Stomach smooth muscle (tissue), 2 donors: ENCODE measurements around the gene TLX1.

ENCODE experiments used
- H3K27ac ChIP-seq: one replicate; pipeline ENCODE4 v1.7.0; 2013; ENCODE audit warnings: mild to moderate bottlenecking, low read length, inconsistent platforms
- H3K27me3 ChIP-seq, 2 donors: one replicate each; pipeline ENCODE4 v1.7.0; 2013; ENCODE audit warnings: low read length in 2 of 2; ENCODE audit not compliant: insufficient read depth in 2 of 2, control insufficient read depth in 1 of 2
- H3K36me3 ChIP-seq, 2 donors: one replicate each; pipeline ENCODE4 v1.7.0; 2013; ENCODE audit warnings: low read length in 2 of 2; ENCODE audit not compliant: control insufficient read depth in 2 of 2, insufficient read depth in 2 of 2
- H3K4me1 ChIP-seq: one replicate; pipeline ENCODE4 v1.7.0; 2013; ENCODE audit warnings: low read length; ENCODE audit not compliant: control insufficient read depth, insufficient read depth
- H3K4me3 ChIP-seq, 2 donors: one replicate each; pipeline ENCODE4 v1.7.0; 2013; ENCODE audit warnings: low read length in 2 of 2
- H3K9ac ChIP-seq, 2 donors: one replicate each; pipeline ENCODE4 v1.7.0; 2013; ENCODE audit warnings: low read length in 2 of 2, mild to moderate bottlenecking in 1 of 2
- H3K9me3 ChIP-seq, 2 donors: one replicate each; pipeline ENCODE4 v1.7.0; 2013; ENCODE audit warnings: low read length in 2 of 2; ENCODE audit not compliant: control insufficient read depth in 2 of 2
- donor health status: healthy.
- donor health status: Pancreatic carcinoma.

TLX1 gene

GRCh38 chr10:101123815-101124617, 7.1 kb upstream of the TLX1 start:
- no peak overlapping the region for H3K9ac ChIP-seq
- H3K9me3 ChIP-seq: no peaks in the 10 kb centered on the region
- H3K27ac ChIP-seq: no peak overlapping the region
- peaks cover 24% of the 10 kb centered on the region for H3K4me1 ChIP-seq
- no peaks in the 10 kb centered on the region for H3K36me3 ChIP-seq
- peak overlapping the region in 1 of 2 donors; percentile 35 for H3K4me3 ChIP-seq
- H3K27me3 ChIP-seq: peaks cover 80 to 82% of the 10 kb centered on the region in 2 donors

DNA sequence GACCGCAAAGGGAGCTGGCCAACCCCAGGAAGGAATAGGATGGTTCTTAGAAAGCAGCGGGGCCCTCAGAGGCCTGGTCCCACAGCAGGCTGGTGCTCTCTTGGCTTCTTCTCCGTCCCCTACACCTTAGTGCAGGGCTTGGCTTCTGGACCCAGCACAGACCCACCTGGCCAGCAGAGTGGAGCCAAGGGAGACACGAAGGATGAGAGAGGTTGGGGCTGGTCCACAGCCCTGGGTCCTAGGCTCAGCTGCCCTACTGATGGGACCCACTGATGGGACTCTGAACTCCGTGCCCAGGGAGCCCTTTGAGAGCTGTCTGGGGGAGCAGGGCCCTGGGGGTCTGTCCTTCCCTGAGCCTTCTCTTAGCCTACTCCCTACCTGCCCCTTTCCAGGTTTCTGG, 6.2 kb upstream of the TLX1 start:
- Histone ChIP-seq H3K4me1 (peaks cover 24% of the 10 kb centered on the region), H3K27me3 (peaks cover 81 to 87% of the 10 kb centered on the region in 2 donors), H3K9ac (no peak overlapping the region), H3K36me3 (no peaks in the 10 kb centered on the region), H3K9me3 (no peaks in the 10 kb centered on the region), H3K27ac (no peak overlapping the region), H3K4me3 (no peak overlapping the region)

DNA sequence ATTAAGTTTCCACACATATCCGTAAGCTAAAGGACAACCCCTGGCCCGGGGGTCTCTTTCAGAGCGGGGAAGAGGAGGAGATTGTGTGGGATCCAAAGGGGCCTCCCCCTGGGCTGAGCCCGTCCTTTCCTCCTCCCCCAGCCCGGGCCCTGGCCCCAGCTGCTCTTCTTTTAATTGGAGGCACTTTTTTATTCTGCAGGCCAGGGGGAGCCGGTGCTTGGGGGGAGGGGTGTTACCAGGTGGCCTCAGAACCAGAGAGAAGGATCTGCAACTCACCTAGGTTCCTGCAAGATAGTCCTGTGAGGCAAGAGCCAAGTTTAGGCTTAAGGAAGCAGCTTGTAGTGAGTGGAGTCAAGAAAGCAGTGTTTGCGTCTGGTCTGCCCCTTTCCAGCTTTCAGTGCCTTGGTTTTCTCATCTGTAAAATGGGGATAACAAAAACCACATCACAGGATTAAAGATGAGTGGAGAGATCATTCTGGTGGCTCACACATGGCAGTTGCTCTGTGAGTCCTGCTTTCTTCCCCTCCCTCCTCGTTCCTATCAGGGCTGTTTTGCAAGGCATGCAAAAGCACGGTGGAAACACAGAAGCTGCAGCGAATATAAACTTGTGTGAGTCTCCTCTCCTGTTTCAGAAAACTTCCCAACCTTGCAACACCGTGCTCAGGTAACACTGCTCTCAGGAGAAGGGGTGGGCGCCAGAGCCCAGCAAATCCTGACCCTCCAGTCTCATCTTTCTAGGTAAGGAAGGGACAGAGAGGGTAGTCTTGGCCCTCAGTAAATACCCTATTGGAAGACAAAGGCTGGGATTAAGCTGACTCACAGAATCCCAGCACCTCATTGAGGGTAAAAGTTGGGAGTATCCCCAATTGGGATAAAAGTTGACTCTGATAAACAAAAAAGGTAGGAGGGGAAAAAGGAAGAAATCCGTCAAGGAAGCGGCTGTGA, 4.1 kb upstream of the TLX1 start:
- Histone ChIP-seq H3K4me1 (peaks cover 24% of the 10 kb centered on the region), H3K27ac (no peak overlapping the region), H3K36me3 (no peaks in the 10 kb centered on the region), H3K27me3 (peaks cover 78 to 88% of the 10 kb centered on the region in 2 donors), H3K9ac (no peak overlapping the region), H3K9me3 (no peaks in the 10 kb centered on the region), H3K4me3 (no peak overlapping the region)

DNA sequence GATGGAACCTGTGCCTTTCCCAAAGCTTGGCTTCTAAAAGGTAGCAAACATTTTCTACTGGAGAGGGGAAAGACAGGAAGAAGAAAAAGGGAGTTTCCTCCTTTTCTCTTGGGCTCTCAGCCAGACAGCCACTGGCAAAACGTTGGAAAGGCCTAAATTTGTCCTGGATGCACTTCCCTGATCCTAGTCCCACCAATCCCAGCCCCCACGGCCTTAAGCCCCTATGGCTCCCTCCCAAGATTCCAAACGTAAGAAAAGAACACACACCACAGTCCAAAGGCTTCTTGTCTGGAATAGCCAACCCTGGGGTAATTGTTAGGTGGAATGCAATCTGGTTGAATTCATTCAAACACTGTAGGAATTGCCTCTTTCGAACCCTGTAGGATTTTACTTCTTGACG, 959 bp upstream of the TLX1 start:
- Histone ChIP-seq H3K9me3 (no peaks in the 10 kb centered on the region), H3K4me1 (peaks cover 35% of the 10 kb centered on the region), H3K4me3 (no peak overlapping the region), H3K9ac (no peak overlapping the region), H3K36me3 (no peaks in the 10 kb centered on the region), H3K27ac (no peak overlapping the region), H3K27me3 (peaks cover 79 to 88% of the 10 kb centered on the region in 2 donors)

- no peaks in the 10 kb centered on the region for H3K36me3 ChIP-seq
- no peak overlapping the region for H3K27ac ChIP-seq
- H3K4me3 ChIP-seq: peak overlapping the region in 1 of 2 donors; percentile 65
- H3K9me3 ChIP-seq: no peaks in the 10 kb centered on the region
- H3K9ac ChIP-seq: no peak overlapping the region
- peaks cover 37% of the 10 kb centered on the region for H3K4me1 ChIP-seq
- peaks cover 78 to 91% of the 10 kb centered on the region in 2 donors for H3K27me3 ChIP-seq
Measured at GRCh38 chr10:101131962-101132635, 999 bp downstream of the TLX1 start.

DNA sequence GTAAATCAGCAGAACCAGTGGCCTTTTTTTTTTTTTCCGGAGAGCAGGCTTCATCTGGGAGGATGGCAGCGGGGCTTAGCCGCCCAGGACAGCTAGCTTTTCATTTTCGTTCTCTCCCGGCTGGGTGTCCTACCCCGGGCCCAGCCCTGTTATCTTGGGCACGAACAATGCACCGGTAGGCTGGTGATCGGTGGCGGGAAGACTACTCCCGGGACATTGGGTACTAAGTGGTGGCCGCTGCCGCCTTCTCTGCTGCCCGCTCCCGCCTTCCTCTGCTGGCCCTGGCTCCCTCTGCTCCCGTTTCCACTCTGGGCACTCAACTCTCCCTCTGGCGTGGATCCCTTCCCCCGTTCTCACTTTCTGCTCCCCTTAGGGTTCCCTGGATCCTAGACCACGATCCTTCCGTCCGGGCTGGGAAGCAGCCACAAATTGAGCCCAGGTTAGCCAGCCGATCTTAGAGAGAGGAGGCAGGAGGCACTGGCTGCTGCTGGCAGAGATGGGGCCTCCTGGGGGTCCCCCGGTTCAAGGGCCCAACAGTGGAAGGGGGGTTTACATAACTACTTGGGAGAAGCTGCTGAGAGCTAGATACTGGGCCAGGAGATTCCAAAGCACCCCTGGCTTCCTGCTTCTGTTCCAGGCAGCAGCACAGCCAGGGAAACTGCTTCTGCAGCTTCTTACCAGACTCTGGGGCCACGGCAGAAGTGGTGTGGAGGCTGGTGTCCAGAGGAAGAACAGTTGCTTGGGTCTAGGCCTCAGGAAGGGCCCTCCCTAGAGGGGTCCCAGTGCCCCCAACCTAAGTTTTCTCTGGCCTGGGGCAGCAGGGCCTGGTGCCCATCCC, 1.8 kb downstream of the TLX1 start:
- no peak overlapping the region for H3K27ac ChIP-seq
- H3K9ac ChIP-seq: no peak overlapping the region
- peaks cover 37% of the 10 kb centered on the region for H3K4me1 ChIP-seq
- H3K36me3 ChIP-seq: no peaks in the 10 kb centered on the region
- H3K27me3 ChIP-seq: peaks cover 82 to 94% of the 10 kb centered on the region in 2 donors
- no peaks in the 10 kb centered on the region for H3K9me3 ChIP-seq
- H3K4me3 ChIP-seq: no peak overlapping the region

- Histone ChIP-seq H3K36me3 (no peaks in the 10 kb centered on the region), H3K4me1 (peaks cover 37% of the 10 kb centered on the region), H3K9me3 (no peaks in the 10 kb centered on the region), H3K9ac (no peak overlapping the region), H3K27me3 (peaks cover 84 to 96% of the 10 kb centered on the region in 2 donors), H3K27ac (no peak overlapping the region), H3K4me3 (peak overlapping the region in 1 of 2 donors; percentile 35)
Measured at GRCh38 chr10:101133489-101134298, 2.6 kb downstream of the TLX1 start.

DNA sequence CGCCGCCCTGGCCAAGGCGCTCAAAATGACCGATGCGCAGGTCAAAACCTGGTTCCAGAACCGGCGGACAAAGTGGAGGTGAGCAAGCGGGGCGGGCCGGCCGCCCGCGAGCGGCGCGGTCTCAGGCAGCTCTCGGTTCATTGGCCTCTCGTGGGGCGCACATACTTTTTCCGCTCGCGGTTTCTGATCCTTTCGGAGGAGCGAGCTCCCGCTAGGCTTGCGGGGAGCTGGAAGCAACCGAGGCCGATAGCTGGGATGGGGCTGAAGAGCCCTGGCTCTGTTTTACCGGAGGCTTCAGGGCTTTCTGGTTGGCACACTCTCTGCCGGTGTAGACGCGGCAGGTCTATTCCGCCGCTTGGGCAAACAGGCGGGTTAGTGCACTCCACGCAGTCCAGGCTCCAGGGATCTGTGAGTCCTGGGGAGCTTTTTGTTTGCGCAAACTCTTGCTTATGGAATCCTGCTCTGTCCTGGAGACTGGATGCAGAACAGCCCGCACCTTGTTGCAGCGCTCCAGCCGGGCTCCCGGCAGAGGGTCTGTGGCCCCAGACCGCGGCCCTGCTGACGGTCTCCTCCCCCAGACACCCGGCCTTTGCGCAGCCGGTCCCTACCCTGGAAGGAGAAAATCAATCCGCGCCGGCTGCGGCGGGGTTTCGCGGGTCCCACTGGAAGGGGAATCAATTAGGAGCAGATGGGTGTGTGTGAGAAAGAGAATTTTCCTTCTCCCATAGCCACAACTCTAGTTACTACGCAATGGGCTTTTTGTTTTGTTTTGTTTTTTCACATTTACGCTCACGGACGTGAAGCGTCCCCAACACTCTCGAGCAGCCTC, 3.4 kb downstream of the TLX1 start:
- H3K27ac ChIP-seq: no peak overlapping the region

More for the DNA sequence above, 3.4 kb downstream of the TLX1 start:
- peaks cover 37% of the 10 kb centered on the region for H3K4me1 ChIP-seq
- peaks cover 87 to 100% of the 10 kb centered on the region in 2 donors for H3K27me3 ChIP-seq
- peak overlapping the region; percentile 19 to 35 for H3K4me3 ChIP-seq
- H3K36me3 ChIP-seq: no peaks in the 10 kb centered on the region
- H3K9ac ChIP-seq: no peak overlapping the region
- H3K9me3 ChIP-seq: no peaks in the 10 kb centered on the region
